ENCODE data around the gene NEK2.
"Not testable (repeated sequence)": the region's sequence is repeated elsewhere in the genome, so short reads cannot be mapped to it uniquely, and the experiment has no call there.

Gene NEK2

GRCh38 chr1:211675230-211676105 is at the start of gene NEK2:
Gene NEK2 (minus strand): TSS chr1:211675621. CDS start chr1:211675479, 142 bp downstream.
- DNase-seq, result peak; percentile 95 to 96

GRCh38 chr1:211724687-211725196 is 49.3 kb upstream of the NEK2 start:
- no peak for DNase-seq

GRCh38 chr1:211723273-211723672 is 47.9 kb upstream of the NEK2 start:
- no peak for DNase-seq

- DNase-seq, result no peak
These were observed 47.1 kb upstream of the NEK2 start for GRCh38 chr1:211722277-211723175.

DNA sequence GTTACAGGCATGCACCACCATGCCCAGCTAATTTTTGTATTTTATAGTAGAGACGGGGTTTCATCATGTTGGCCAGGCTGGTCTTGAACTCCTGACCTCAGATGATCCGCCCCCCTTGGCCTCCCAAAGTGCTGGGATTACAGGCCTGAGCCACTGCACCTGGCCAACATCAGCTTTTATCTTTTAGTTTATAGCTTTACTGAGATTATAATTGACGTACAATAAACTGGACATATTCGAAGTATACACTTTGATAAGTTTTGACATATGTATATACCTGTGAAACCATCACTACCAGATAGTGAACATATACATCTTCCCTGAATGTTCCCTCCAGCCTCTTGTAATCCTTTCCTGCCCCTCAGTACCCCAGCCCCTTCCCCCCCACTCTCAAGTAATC is 41.1 kb upstream of the NEK2 start:
- DNase-seq, result not testable (repeated sequence)

DNA sequence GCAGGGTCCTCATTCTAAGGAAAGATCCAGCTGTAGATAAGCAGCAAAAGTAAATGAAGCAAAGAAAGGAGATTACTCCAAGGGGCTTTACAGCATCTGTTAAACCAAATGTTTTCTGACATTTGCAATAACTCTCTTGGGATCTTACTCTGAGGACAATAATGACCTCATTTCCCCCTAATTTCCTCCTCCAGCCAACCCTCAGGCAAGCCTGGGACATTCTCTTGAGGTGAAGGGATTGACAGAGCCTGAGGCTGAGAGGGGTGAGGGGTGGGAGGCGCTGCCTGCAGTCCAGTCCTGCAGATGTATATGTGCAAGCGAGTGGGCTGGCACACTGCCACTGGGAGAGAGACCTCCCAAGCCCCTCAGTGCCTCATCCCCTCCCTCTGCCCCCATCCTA is 40.5 kb upstream of the NEK2 start:
- no peak for DNase-seq

DNA sequence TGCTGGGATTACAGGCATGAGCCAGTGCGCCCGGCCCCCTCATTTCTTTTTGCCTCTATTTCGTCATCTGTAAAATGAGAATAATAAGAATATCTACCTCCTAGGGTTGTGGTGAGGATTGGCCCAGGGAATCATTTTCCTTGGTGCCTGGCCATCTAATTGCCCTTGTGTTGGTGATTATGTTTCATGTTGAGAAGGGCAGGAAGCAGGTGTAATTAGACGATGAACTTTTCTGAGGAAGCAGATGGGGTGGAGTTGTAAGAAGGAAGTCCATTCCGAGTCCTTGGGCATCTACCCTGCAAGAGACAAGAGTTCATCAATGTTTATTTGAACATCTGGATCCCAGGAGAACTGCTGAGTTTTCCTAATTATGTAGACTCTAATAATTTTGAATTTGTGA is 38.7 kb upstream of the NEK2 start:
- DNase-seq, result no peak

- no peak for DNase-seq
These were observed 37.8 kb upstream of the NEK2 start for GRCh38 chr1:211713231-211713630.

- no peak for DNase-seq
These were observed 35.9 kb upstream of the NEK2 start for GRCh38 chr1:211711315-211711705.

GRCh38 chr1:211710566-211711314 is 35.3 kb upstream of the NEK2 start:
- no peak for DNase-seq

GRCh38 chr1:211708926-211709325 is 33.5 kb upstream of the NEK2 start:
- no peak for DNase-seq

GRCh38 chr1:211708006-211708405 is 32.6 kb upstream of the NEK2 start:
- DNase-seq, result no peak

- DNase-seq, result no peak
These were observed 30.2 kb upstream of the NEK2 start for GRCh38 chr1:211705467-211706091.

DNA sequence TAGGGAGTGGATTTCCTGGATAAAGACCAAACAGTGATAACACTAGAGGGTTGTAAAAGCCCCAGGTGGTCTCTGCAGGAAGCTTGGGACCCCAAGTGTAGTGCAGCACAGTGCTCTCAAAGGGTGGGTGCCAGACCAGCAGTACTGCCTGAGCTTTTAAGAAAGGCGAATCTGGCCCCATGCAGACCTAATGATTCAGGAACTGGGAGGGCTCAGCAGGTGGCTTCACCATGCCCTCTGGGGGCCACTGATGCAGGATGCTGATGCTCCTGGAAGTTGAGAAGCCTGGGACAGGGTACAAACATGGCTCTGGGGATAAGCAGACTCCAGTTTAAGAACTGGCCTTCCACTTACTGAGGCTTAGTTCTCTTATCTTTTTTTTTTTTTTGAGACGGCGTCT is 29.1 kb upstream of the NEK2 start:
- DNase-seq, result no peak

DNA sequence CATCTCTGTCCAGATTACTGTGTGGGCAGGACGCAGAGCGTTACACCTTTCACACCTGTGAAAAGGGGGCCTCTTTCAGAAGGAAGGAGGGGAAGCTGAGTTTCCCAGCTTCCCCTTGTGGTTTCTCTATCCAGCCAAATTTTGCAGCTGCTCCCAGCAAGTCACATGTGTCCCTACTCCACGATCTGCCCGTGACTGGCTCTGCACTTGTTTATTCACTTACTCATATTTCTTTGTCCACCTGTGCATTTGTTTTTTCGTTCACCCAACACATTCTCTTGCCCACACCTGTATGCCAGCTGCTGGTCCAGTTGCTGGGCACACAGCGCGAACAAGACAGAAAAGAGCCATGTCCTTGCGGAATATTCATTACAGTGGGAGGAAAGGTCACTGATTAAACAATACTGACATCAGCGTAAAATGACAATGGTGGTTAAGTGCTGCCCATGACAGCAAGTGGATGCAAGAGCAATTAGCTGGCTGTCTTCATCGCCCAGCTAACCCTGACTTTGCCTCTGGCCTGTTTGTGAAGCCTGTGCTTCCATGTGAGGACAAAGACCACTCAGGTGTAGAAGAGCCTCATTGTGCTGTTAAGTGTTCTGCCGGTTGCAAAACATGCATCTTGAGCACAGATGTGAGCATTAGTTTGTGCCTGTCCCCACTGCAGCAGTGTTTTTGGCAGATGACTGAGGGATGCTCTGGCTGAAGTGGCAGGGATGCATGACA is 28.6 kb upstream of the NEK2 start:
- DNase-seq, result no peak

DNA sequence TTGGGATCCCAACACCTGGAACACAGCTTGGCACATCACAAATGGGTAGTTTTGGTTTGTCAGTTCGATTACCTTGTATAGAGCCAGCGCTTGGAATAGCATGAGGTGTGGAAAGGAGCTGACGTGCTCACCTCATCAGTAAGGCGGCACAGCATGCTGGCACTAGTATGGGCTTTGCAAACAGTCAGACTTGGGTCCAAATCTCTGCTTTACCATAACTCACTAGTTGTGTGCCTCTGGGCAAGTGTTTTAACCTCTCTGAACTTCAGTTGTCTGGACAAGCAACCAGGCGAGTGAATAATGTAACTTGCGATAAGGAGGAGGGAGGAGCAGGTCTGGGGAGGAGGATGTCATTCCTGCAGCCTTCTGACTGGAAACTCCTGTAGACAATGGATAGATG is 26.3 kb upstream of the NEK2 start:
- no peak for DNase-seq

- DNase-seq, result no peak
These were observed 23.6 kb upstream of the NEK2 start for GRCh38 chr1:211699059-211699458.

DNA sequence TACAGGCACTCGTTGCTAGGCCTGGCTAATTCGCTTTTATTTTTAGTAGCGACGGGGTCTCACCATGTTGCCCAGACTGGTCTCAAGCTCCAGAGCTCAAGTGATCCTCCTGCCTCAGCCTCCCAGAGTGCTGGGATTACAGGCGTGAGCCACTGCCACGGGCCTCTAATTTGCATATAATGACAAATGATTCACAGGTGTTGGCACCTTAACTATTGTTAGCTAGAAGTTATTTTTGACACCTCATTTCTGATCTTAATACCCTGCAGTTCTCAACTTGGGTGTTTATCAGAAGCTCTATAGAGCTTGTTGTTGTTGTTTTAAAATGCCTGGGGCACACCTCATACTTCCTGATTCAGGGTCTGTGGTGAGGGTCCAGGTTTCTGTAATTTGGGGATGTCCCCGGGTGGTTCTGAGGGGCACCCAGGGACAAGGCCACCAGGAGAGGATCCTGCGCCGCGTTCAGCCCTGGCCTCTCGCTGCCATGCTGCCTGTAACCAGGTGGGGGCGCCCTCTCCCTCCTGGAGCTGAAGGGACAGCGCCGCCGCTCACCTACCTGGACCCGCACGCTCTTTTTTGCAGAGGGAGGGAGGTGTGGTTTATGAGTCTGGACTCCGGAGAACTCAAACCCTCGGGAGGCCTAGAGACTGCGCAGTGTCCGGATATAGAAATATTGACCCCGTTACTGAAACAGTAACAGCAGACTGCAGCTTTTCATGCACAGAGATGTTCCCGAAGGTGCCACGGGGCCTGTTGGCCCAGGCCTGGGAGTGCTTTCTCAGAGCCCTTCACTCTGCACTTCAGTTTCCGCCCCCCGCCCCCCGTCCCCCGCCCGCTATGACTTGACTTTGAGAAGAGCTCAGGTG is 23.0 kb upstream of the NEK2 start:
- DNase-seq, result peak; percentile 52 to 61

- DNase-seq, result no peak
These were observed 21.9 kb upstream of the NEK2 start for GRCh38 chr1:211697356-211697755.

DNA sequence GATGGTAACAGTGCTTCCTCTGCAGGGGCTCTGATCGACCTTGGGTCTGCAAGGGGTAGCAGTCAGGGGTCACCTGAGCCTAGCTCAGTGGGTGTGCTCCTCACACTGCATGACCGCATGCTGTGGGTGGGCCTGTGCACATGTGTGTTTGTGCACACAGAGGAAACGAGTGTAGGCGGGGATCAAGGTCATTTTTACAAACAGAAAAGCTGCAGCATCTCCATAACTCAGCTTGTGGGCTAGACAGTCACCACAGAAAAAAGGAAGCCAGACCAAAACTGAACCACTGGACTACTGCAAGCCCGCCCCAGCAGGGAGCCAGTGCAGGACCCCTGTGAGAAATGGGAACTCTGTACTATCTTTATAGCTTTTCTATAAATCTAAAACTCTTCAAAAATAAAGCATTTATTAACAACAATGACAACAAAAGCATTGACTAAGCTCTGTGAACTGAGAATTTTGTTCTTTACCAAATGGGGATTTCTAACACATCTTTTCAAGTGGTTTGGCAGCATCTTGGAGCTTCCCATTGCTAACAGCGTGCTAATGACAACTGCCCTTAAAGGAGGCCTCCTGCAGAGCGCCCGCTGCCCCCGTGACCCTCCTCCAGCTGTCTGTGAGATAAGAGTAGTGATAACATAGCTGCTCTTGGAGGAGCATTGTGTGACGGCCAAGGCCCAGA is 19.9 kb upstream of the NEK2 start:
- DNase-seq, result no peak
